GM15510 (cell line): ENCODE results near the gene SAP25.
A peak's percentile ranks its signal among the peaks of the same experiment; 100 is the strongest.

Experiments used
- POLR2A ChIP-seq: IDR thresholded peaks from 3 replicates; pipeline ENCODE4 v1.6.1; 2011; ENCODE audit warnings: borderline replicate concordance; ENCODE audit not compliant: insufficient read length; ENCODE audit errors: extremely low read depth

Gene SAP25

GRCh38 chr7:100575746-100576383, 2.2 kb upstream of the SAP25 start:
- no peak for TF ChIP-seq POLR2A

GRCh38 chr7:100575206-100575631, 1.5 kb upstream of the SAP25 start:
- no peak for TF ChIP-seq POLR2A

- no peak for TF ChIP-seq POLR2A
Observed at GRCh38 chr7:100574362-100575205, 884 bp upstream of the SAP25 start.

GRCh38 chr7:100572949-100573675, 588 bp downstream of the SAP25 start:
- no peak for TF ChIP-seq POLR2A

- no peak for TF ChIP-seq POLR2A
Observed at GRCh38 chr7:100572281-100572948, 1.3 kb downstream of the SAP25 start.

GRCh38 chr7:100571829-100572116, 1.9 kb downstream of the SAP25 start:
- no peak for TF ChIP-seq POLR2A

GRCh38 chr7:100570954-100571828, 2.5 kb downstream of the SAP25 start:
- TF ChIP-seq POLR2A, result no peak

- TF ChIP-seq POLR2A, result no peak
Observed at GRCh38 chr7:100568896-100569844, 4.5 kb downstream of the SAP25 start.

- TF ChIP-seq POLR2A, result peak; percentile 25
Observed at GRCh38 chr7:100568176-100568895, 5.4 kb downstream of the SAP25 start.

GRCh38 chr7:100567751-100568175, 5.9 kb downstream of the SAP25 start:
- TF ChIP-seq POLR2A, result no peak

GRCh38 chr7:100567031-100567730, 6.5 kb downstream of the SAP25 start:
- peak; percentile 5 for TF ChIP-seq POLR2A
